Measurements from ENCODE around the gene MC5R. TPM values are rescaled to one million over a fixed set of nuclear protein-coding genes. Genes with fewer than 3 reads are reported as not detected.

MC5R gene
- total and polyA plus RNA-seq, 2 experiments from 2014 or later, result 0.11 TPM; not detected in 1

Other genes with a start within 250 kb of the MC5R start
- gene FAM210A, start 97.6 kb upstream of the MC5R start, total RNA-seq (2014; rRNA removed; shearing (Covaris generic)), result 17.3 and 17.9 TPM in 2 replicates
- 13.1 and 17.2 TPM in 2 replicates for gene FAM210A, start 97.6 kb upstream of the MC5R start, polyA plus RNA-seq (2016; fragmentation: Nextera tagmentation; extraction: Ambion mirVana)
- 40.7 and 42.7 TPM in 2 replicates for gene RNMT, start 97.5 kb upstream of the MC5R start, total RNA-seq (2014; rRNA removed; shearing (Covaris generic))
- gene RNMT, start 97.5 kb upstream of the MC5R start, polyA plus RNA-seq (2016; fragmentation: Nextera tagmentation; extraction: Ambion mirVana), result 181 and 188 TPM in 2 replicates
- not detected in 2 replicates for gene MC2R, start 91.4 kb downstream of the MC5R start, total RNA-seq (2014; rRNA removed; shearing (Covaris generic))
- gene MC2R, start 91.4 kb downstream of the MC5R start, polyA plus RNA-seq (2016; fragmentation: Nextera tagmentation; extraction: Ambion mirVana), result not detected in 2 replicates